GM23338 (cell line): Measurements from ENCODE around the gene GALM. TPM values are rescaled to one million over a fixed set of nuclear protein-coding genes. Genes with fewer than 3 reads are reported as not detected.

Experiments
- ATAC-seq: fragments of 200-7000 bp; cut with Tn5 transposase; 3 replicates; pipeline ENCODE4 v1.9.1; 2020
- DNase-seq: peaks from one replicate; pipeline ENCODE4 v3.0.0-alpha.2; 2015; ENCODE audit warnings: low spot score
- H2AFZ ChIP-seq: fragments of 200-600 bp; sonication (generic); 2 replicates; pipeline ENCODE4 v1.8.0; 2016; ENCODE audit warnings: antibody characterized with exemption, mild to moderate bottlenecking, moderate library complexity
- H3F3A ChIP-seq: fragments of 200-600 bp; sonication (generic); replicated peaks from 2 replicates; pipeline ENCODE4 v1.8.0; 2017; ENCODE audit warnings: antibody characterized with exemption, mixed run types, low read depth
- H3K27ac ChIP-seq: fragments of 200-600 bp; sonication (generic); 2 replicates; pipeline ENCODE4 v1.6.1; 2016; ENCODE audit warnings: low read depth
- H3K27me3 ChIP-seq: fragments of 200-600 bp; sonication (generic); 2 replicates; pipeline ENCODE4 v1.8.0; 2016; ENCODE audit warnings: mild to moderate bottlenecking, mixed run types, moderate library complexity; ENCODE audit not compliant: insufficient read depth
- H3K36me3 ChIP-seq: fragments of 200-600 bp; sonication (generic); 2 replicates; pipeline ENCODE4 v1.8.0; 2016; ENCODE audit warnings: mild to moderate bottlenecking; ENCODE audit not compliant: insufficient read depth
- H3K4me1 ChIP-seq: fragments of 200-600 bp; sonication (generic); 2 replicates; pipeline ENCODE4 v1.8.0; 2016; ENCODE audit warnings: mild to moderate bottlenecking, moderate library complexity; ENCODE audit not compliant: insufficient read depth
- H3K4me2 ChIP-seq: fragments of 200-600 bp; sonication (generic); 2 replicates; pipeline ENCODE4 v1.7.1; 2017; ENCODE audit warnings: mixed run types
- H3K4me3 ChIP-seq: fragments of 200-600 bp; sonication (generic); 2 replicates; pipeline ENCODE4 v1.6.1; 2016; ENCODE audit warnings: mixed run types
- H3K79me2 ChIP-seq: fragments of 200-600 bp; sonication (generic); replicated peaks from 2 replicates; pipeline ENCODE4 v1.8.0; 2017; ENCODE audit warnings: mild to moderate bottlenecking; ENCODE audit not compliant: insufficient read depth
- H3K9me2 ChIP-seq: fragments of 200-600 bp; sonication (generic); 2 replicates; pipeline ENCODE4 v1.8.0; 2017; ENCODE audit not compliant: insufficient read depth
- H4K20me1 ChIP-seq: fragments of 200-600 bp; sonication (generic); replicated peaks from 2 replicates; pipeline ENCODE4 v1.8.0; 2017; ENCODE audit warnings: mild to moderate bottlenecking; ENCODE audit not compliant: insufficient read depth
- H3K27ac Mint-ChIP-seq: 2 replicates; pipeline ENCODE4 v1.8.0; 2020; ENCODE audit warnings: inconsistent platforms, mild to moderate bottlenecking, moderate library complexity, mixed read lengths
- H3K27me3 Mint-ChIP-seq: 3 replicates; pipeline ENCODE4 v1.8.0; 2022; ENCODE audit warnings: low read depth, mild to moderate bottlenecking, moderate library complexity, mixed read lengths, inconsistent platforms; ENCODE audit not compliant: insufficient read depth, poor library complexity
- H3K36me3 Mint-ChIP-seq: 3 replicates; pipeline ENCODE4 v1.8.0; 2021; ENCODE audit warnings: low read depth, mild to moderate bottlenecking, inconsistent platforms, moderate library complexity, mixed read lengths
- H3K4me1 Mint-ChIP-seq: 3 replicates; pipeline ENCODE4 v1.8.0; 2020; ENCODE audit warnings: mild to moderate bottlenecking, inconsistent platforms, mixed read lengths
- H3K4me3 Mint-ChIP-seq: 3 replicates; pipeline ENCODE4 v1.8.0; 2021; ENCODE audit warnings: moderate library complexity, mild to moderate bottlenecking, inconsistent platforms, mixed read lengths
- H3K9me3 Mint-ChIP-seq: 3 replicates; pipeline ENCODE4 v1.8.0; 2020; ENCODE audit warnings: moderate library complexity, mild to moderate bottlenecking, inconsistent platforms, mixed read lengths
- CREB1 ChIP-seq: fragments of 250-450 bp; sonication (Bioruptor Pico); IDR thresholded peaks from 2 replicates; pipeline ENCODE4 v1.5.0; 2020; ENCODE audit warnings: low read depth, mild to moderate bottlenecking, moderate library complexity
- CTCF ChIP-seq, 2 experiments: fragments of 200-600 bp in 1 of 2; sonication (generic) in 1 of 2; conservative IDR thresholded peaks; 2 replicates each; pipeline versions ENCODE4 v1.5.1 to v1.6.1; 2016 to 2017; ENCODE audit warnings: antibody characterized with exemption in 2 of 2, low read depth in 2 of 2, mild to moderate bottlenecking in 2 of 2, moderate library complexity in 1 of 2
- ETS1 ChIP-seq: IDR thresholded peaks from 2 replicates; pipeline ENCODE4 v1.6.1; 2016; ENCODE audit warnings: antibody characterized with exemption
- EZH2 ChIP-seq: fragments of 200-600 bp; sonication (generic); IDR thresholded peaks from one replicate; pipeline ENCODE4 v1.8.0; 2017; ENCODE audit warnings: antibody characterized with exemption, mild to moderate bottlenecking, low read depth; ENCODE audit not compliant: unreplicated experiment
- EZH2phosphoT487 ChIP-seq: fragments of 200-600 bp; sonication (generic); IDR thresholded peaks from one replicate; pipeline ENCODE4 v1.8.1; 2018; ENCODE audit warnings: antibody characterized with exemption; ENCODE audit not compliant: unreplicated experiment
- JUNB ChIP-seq: IDR thresholded peaks from one replicate; pipeline ENCODE4 v1.6.1; 2016; ENCODE audit warnings: antibody characterized with exemption; ENCODE audit not compliant: unreplicated experiment
- NANOG ChIP-seq: IDR thresholded peaks from 2 replicates; pipeline ENCODE4 v1.6.1; 2016; ENCODE audit warnings: antibody characterized with exemption, borderline replicate concordance
- POLR2AphosphoS5 ChIP-seq: IDR thresholded peaks from 2 replicates; pipeline ENCODE4 v1.6.1; 2016; ENCODE audit warnings: antibody characterized with exemption, low read depth
- REST ChIP-seq: IDR thresholded peaks from one replicate; pipeline ENCODE4 v1.6.1; 2018; ENCODE audit warnings: antibody characterized with exemption; ENCODE audit not compliant: unreplicated experiment
- STAT1 ChIP-seq: IDR thresholded peaks from one replicate; pipeline ENCODE4 v1.6.1; 2016; ENCODE audit warnings: antibody characterized with exemption; ENCODE audit not compliant: unreplicated experiment
- ZNF114 ChIP-seq: fragments of 250-450 bp; sonication (Bioruptor Pico); IDR thresholded peaks from 2 replicates; pipeline ENCODE4 v1.5.0; 2020; ENCODE audit warnings: mild to moderate bottlenecking, moderate library complexity
- ZNF331 ChIP-seq: fragments of 250-450 bp; sonication (Bioruptor Pico); IDR thresholded peaks from 2 replicates; pipeline ENCODE4 v1.5.0; 2020; ENCODE audit warnings: low read depth, mild to moderate bottlenecking, moderate library complexity
- polyA plus RNA-seq: library from polyadenylated mRNA; unstranded; fragments of >200 nt; fragmentation: Nextera tagmentation; extraction: Ambion mirVana; gene quantifications from 2 replicates; pipeline ENCODE4 v1.2.1, GENCODE V29; 2016
- total RNA-seq: library from RNA; depleted of rRNA; stranded (reverse); fragments of >200 nt; shearing (Covaris generic); gene quantifications from 2 replicates; pipeline ENCODE4 v1.2.3, GENCODE V29; 2014

The GALM gene
- total and polyA plus RNA-seq, 2 experiments from 2014 or later = 9.3 to 21.6 TPM

- Histone ChIP-seq H3K9me2 (no peaks in the 10 kb centered on the region), H3K27ac (no peak overlapping the region), H2AFZ (no peak overlapping the region; the same call in 1 of the 2 replicates), H3K27me3 (no peaks in the 10 kb centered on the region), H3K79me2 (no peaks in the 10 kb centered on the region), H3F3A (no peaks in the 10 kb centered on the region), H4K20me1 (no peaks in the 10 kb centered on the region), H3K4me1 (no peaks in the 10 kb centered on the region), H3K4me3 (no peak overlapping the region), H3K4me2 (no peak overlapping the region), H3K36me3 (no peaks in the 10 kb centered on the region)
- H3K36me3 Mint-ChIP-seq = no peaks in the 10 kb centered on the region
- peaks cover 4% of the 10 kb centered on the region; the same call in 1 of the 3 replicates for H3K4me1 Mint-ChIP-seq
- DNase-seq (no peak), ATAC-seq (no peak)
- TF ChIP-seq EZH2phosphoT487 (no peak), CTCF (conservative IDR thresholded peaks at IDR 0.05; ENCODE audit: low read depth in 2 of 2) (no peak), STAT1 (no peak), CREB1 (CRISPR knock-in tag) (no peak), ZNF331 (no peak), JUNB (no peak), POLR2AphosphoS5 (no peak), NANOG (no peak), ZNF114 (CRISPR knock-in tag) (no peak), EZH2 (no peak), ETS1 (no peak), REST (no peak)
- no peak overlapping the region for H3K4me3 Mint-ChIP-seq
- H3K9me3 Mint-ChIP-seq = peaks cover 4% of the 10 kb centered on the region; the same call in 2 of the 3 replicates
- no peaks in the 10 kb centered on the region for H3K27me3 Mint-ChIP-seq
- no peak overlapping the region for H3K27ac Mint-ChIP-seq
Measured at GRCh38 chr2:38627391-38627790, 38.5 kb upstream of the GALM start.
